Stimulated activated CD8-positive, alpha-beta memory T cell treated with anti-CD3 and anti-CD28 coated beads, Interleukin-12 subunit alpha, Interleukin-12 subunit beta, amount 100 ng/mL, for 24 hours (primary cell): ENCODE measurements around the gene CSTB.

ENCODE experiments used
- DNase-seq: peaks from one replicate; pipeline ENCODE4 v3.0.0-alpha.2; 2020; ENCODE audit errors: extremely low read depth

The CSTB gene

DNA sequence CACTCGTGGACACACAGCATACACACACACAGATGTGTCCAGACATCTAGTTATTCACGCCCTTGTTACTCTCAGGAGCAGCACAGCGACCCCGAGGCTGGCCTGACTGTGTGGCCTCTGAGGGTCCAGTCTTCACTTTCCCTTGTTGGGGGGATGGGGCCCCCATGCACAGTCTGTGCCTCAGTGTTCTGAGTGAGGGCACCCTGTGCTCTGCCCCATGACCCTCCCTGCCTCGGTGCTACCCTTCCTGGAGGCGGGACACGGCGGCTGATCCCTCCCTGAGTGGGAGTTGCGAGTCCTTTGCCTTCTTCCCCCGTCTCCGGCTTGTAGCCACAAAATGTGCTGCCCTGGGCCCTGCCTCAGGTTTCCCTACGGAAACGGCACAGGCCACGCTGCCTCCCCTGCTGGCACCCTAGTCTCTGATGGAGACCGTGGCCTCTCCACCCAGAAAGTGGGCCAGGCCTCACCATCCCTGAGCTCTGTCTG lies 8.6 kb downstream of the CSTB start:
- DNase-seq = no peak

DNA sequence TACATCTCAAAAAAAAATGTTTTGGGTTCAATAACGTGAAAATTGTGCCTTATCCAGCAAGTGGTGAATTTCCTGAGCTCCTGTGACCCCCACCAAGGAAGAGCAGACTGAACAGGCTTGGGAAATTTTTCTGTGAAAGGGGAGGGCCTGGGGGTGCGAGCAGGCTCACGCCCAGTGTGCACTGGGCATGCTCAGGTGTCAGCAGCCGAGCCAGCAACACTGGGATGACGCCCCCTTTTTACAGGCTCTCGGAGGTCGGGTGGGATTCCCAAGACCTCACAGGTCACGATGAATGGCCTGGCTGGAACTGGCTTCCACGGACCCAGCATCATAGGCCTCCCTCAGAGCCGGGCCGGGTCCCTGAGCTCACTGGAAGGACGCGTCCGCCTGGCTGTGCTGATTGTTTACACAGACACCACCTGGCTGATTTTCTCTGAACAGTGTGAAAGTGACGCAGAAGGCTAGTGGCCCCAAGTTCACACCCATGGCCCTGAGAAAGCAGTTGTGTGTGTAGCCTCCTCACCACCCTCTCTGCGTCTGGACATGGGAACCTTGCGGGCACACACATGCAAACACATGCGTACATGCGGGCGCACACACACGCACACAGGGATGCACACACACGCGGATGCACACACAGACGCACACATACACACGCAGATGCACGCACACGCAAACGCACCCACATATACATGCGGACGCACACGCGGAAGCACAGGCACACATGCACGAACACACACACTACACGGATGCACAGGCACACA lies 9.2 kb downstream of the CSTB start:
- no peak for DNase-seq

DNA sequence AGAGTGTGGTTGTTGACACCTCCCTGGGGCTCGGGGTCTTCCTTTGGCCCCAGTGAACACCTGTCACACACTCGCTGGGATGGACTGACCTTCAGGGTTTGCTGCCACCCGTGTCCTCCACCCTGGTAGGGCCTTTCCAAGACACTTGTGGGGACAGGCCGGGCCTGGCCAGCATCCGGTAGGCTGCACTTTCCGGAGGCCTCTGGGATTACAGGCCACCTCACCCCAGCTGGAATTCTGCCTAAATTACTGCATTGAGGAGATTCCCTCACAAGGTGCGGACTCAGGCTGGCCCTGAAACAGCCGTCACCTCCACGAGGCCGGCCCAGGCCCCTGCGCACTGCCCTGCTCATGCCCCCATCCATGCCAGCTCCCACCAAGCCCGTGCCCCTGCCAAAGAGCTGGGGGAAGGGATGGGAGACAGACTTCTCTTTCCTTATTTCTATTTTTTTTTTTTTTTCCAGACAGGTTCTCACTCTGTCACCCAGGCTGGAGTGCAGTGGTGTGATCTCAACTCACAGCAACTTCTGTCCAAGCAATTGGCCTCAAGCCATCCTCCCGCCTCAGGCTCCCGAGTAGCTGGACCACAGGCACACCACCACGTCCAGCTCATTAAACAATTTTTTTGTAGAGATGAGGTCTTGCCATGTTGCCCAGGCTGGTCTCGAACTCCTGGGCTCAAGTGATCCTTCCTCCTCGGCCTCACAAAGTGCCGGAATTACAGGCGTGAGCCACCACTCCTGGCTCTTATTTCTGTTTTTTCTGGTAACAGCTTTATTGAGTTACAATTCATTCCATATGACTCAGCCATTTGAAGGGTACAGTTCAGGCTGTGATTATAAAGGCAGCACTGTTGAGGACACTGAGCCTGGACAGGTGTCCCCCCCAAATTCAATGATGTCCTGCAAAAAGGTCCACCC lies 11.3 kb downstream of the CSTB start:
- DNase-seq = no peak

DNA sequence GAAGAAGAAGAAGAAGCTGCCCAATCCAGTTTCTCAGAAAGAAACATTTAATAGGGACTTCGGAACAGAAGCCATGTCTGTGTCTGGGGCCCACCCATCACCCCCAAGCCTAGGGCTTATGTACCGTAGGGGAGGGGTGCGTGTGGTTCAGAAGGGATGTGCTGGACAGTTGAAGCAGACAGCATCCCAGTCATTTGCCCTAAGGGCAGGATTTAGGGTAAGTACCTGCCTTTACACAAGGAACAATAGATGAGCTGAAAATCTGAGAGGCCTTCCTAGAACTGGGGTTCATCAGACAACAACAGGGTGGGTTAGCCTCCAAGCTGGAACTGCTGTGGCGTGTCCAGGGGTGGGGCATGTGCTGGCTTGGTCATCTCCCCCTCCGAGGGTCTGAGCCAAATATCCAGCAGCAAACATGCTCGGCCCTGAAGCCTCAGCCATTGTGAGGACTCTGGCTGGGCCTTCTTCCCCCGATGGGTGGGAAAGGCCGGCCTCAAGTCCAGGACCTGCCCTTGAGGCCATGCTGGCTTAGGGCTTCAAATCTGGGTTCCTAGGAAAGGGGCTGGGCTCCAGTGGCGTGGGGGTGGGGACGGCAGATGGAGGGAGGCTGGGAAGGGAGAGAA lies 12.1 kb downstream of the CSTB start:
- no peak for DNase-seq

DNA sequence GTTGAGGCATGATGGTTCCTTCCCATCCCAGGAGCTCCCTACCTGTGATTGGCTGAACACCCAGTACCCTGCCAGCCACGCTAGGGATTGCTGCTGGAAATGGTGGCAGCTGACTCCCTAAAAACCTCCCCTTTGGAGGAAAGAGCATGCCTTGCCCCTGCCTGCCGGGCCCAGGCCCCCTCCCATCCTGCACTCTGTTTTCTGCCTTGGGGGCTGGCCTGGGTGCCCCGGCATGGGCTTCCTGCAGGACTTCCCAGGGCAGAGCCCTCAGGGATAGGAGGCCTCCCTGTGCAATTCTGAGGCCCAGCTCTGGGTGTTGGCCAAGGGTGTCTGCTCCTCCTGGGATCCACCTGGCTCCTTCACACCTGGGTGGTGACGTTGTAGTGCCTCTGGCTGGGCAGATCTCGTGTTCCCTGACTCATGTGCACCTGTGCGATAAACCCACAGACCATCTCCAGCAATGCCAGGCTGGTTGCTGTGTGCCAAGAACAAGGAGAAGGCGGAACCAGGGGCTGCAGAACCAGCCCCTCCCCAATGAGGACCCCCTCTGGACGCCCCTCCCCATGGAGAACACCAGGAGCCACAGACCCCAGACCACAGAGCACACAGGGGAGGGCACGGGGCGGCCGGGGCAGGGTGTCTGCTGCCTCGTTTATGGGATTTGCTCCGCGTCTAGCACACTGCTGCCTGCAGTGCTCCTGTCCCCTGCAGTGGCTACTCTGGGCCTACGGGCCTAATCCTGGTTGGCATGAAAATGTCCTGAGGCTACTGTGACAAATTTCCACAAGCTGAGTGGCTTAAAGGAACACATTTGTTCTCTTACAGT lies 13.6 kb downstream of the CSTB start:
- no peak for DNase-seq

DNA sequence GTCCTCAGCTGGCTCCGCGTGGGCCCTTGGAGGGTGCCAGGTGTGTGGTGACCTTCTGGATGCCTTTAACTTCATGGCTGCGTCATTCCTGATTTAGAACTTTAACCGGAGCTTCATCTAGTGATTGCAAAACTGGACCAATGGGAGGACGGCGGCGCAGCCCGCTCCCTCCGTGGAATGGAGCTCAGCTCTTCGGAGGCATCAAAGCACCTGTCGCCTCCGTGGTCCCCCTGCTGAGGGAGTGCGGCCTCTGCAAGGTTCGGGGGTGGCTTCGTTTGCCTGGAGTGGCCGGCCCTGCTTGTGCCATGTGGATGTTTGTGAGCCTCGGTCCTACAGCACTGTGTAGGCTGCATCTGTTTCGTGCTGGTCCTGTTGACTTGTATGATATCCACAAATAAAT lies 14.2 kb downstream of the CSTB start:
- DNase-seq = no peak

DNA sequence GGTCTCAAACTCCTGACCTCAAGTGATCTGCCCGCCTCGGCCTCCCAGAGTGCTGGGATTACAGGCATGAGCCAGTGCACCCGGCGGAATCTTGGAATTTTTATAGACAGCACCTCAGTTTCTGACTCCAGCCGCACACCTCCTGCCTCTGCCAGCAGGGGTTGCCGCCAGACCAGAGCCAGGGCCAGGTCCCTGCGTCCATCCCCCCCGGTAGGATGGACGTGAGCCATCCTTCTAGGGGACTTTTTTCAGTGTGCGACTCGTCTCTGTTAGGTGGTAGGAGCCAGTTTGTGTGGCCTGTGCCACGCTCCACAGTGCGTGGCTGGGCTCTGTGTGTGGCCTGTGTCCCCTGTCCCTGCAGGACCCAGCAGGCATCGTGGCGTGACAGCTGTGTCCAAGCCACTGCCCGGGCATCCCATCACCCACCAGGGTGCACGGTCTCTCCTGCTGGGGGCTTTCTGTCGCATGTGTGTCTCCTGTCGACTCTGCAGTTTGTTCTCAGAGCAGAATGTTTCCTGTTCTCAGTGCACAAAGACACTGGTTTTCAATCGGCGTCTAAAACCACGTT lies 15.6 kb downstream of the CSTB start:
- no peak for DNase-seq

DNA sequence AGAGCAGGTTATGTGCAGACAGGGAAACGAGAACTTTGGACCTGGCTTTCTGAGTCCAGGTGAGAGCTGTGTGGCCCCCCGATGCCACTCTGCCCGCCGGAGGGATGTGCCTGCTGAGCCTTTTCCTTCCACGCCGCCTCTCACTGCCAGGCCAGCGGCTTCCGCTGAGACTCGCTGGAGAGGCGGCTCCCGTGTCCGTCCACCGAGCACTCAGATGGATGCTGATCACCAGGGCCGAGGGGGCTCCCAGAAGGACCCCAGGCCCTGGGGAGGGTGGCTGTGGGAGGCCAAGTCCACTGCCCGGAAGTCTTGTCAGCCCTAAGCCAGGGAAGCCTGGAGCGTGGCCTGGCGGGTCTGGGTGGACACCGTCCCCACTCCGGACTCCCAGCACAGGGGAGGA lies 16.5 kb downstream of the CSTB start:
- no peak for DNase-seq

DNA sequence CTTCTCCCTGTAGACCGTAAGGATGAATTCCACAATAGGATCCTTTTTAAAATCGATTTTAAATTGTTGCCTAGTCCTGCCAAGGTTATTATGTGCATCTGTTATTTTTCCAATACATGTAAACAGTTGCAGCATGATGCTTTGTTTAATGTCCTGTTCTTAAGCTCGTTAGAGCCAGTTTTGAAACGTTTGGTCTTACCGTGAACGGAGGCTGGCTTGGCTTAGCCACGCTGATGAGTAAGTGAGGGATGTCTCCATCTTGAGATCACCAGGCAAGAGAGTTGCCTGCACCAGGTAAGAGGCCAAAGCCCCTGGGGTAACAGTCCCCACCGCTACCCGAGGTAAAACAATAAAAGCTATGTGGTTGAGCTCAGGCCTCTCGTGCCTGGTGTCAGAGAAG lies 17.3 kb downstream of the CSTB start:
- DNase-seq = no peak

DNA sequence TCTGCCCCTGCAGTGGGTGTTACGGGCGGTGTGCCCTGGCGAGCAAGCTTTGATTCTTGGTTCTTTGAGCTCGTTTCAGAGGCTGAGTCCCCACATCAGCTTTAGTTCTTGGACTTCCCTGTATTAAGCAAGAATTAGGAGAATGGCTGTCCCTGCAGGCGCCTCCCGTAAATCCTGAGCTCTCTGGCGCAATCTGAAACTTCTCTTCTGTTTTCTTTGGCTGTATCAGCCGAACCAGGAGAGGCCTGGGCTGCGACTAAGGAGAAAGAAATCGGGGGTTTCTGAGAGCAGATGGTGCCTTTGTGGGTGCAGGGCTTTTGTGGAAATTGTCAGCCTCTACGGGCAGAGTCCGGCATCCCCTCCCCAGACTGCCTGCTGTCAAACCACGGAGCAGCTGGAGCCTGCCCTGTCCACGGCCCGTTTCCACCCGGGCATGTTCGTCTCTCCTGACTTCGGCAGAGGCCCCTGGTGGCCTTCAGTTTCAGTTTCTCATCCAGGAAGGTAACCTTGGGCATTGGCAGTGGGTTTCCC lies 17.9 kb downstream of the CSTB start:
- no peak for DNase-seq

DNA sequence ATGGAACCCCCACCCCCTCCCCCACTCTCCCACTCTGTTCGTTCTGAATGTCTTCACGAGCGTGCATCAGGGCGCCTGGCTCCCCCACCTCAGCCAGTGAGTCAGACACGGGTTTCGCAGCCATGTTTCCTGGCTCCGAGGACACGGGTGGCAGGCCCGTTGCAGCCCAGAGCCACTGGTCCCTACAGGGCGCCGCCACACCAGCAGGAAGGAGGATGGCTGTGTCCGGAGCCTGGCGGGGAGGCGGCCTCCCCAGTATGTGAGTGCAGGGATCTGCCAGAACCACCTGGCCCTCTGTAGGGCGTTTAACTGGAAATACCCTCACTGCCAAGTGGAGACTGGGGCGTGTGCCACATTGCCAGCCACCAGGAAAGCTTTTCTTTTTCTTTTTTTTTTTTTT lies 18.5 kb downstream of the CSTB start:
- DNase-seq = no peak

DNA sequence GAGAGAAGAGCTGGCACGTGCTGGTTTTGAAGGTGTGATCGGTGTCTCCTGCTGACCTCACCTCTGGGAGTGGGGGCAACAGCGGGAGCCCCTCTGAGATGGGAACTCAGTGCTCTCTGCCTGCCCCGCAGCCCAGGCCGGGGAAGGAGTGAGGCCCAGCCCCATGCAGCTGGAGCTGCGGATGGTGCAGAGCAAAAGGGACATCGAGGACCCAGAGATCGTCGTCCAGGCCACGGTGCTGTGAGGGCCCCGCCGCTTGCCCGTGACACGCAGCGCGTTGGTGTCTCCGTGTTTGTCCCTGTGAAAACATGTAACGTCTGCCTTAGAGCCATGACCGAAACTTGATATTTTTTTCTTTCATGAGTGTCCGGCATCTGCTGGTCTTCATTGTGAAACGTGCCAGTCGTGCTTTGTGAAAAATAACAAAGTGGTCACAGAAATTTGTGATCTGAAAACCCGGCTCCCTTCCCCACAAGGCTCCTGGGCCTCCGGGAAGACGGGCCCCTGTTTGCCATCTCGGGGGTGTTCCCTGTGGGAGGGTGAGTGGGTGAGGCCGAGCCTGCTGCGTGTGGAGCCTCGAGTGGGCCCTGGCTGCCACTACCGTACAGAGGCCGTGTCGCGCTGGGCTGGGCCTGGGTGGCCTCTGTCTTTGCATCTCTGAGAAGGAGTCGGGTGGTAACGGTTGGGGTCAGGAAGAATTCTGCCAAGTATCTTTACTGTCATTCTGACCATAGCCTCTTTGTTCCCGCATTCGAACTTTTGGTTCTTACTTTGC lies 20.1 kb downstream of the CSTB start:
- no peak for DNase-seq

DNA sequence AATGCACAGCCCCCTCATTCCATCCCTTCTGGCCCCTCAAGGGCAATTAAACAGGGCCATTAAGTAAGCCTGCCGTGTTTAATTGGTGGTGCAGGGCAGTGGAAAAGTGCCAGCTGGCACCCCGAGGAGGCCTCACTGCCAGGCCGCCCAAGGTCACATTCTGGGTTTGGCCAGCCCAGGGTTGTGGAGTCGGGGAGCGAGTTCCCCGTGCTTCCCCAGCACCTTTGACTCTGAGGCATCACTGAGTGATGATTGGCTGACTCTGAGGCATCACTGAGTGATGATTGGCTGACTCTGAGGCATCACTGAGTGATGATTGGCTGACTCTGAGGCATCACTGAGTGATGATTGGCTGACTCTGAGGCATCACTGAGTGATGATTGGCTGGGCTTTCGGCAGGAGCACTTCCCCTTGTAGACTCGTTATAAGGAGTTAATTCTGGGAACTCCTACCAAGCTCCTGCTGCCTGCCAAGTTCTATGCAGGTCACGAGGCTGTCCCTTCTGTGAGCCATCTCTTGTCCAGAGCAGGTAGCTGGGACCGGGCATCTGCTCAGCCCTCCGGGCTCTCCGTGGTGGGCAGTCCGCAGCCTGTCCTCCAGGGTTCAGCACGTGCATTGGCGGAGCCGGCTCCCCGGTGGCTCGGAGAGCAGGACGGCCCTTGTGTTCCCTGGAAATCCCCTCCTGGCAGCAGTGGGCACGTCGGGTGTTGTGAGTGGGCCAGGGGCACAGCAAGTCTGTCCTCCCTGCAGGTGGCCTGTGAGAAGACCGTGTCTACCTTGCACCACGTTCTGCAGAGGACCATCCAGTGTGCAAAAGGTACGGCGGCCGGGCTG lies 20.9 kb downstream of the CSTB start:
- DNase-seq = no peak

DNA sequence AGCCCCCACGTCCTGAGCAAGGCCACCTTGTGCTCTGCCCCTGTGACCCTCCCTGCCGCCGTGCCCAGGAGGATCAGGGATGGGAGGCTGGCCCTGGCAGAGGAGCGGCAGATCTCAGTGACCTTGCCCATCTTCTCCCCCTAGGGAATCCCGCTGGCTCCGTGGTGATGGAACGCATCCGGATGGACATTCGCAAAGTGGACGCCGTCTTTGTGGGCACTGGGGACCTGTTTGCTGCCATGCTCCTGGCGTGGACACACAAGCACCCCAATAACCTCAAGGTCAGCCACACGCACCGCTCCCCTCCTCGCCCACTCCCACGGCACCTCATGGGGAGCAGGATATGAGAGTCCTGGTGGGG lies 22.7 kb downstream of the CSTB start:
- no peak for DNase-seq

DNA sequence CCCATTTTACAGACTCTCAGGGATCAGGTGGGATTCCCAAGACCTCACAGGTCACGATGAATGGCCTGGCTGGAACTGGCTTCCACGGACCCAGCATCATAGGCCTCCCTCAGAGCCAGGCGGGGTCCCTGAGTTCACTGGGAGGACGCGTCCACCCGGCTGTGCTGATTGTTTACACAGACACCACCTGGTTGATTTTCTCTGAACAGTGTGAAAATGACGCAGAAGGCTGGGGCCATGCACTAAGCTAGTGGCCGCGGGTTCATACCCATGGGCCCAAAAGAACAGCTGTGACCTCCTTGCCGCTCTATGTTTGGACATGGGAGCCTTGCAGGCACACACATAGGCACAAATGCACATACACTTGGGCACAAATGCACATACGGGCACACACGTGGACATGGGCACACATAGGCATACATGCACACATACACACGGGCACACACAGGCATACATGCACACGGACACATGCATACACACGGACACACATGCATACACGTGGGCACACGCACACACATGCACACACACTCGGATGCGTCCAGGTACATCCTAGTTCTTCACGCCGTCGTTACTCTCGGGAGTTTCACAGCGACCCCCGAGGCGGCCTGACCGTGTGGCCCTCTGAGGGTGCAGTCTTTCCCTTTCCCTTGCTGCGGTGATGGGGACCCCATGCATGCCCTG lies 23.2 kb downstream of the CSTB start:
- DNase-seq = no peak

DNA sequence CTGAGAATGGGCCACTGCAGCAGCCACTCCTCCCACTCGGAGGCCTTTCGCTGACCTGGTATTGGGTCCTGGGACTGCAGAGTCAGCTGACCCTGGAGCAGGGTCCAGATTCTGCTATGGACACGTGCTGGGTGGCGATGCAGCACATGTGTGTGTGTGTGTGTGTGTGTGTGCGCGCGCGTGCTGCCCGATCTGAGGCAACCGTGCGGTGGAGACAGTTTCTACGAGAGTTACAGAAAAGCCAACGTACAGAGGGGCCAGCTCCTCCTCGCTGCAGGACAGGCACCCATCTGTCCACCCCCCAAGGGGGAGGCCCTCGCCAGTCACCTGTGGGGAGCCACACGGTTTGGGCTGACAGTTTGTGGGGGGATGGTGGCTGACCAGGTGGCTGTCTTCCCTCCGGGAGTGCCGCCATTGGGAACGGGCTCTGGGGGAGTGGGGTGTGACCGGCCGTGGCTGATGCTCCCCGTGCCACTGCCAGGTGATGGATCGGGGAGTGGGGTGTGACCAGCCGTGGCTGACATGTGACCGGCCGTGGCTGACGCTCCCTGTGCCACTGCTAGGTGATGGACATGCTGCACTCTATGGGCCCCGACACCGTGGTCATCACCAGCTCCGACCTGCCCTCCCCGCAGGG lies 24.0 kb downstream of the CSTB start:
- no peak for DNase-seq

DNA sequence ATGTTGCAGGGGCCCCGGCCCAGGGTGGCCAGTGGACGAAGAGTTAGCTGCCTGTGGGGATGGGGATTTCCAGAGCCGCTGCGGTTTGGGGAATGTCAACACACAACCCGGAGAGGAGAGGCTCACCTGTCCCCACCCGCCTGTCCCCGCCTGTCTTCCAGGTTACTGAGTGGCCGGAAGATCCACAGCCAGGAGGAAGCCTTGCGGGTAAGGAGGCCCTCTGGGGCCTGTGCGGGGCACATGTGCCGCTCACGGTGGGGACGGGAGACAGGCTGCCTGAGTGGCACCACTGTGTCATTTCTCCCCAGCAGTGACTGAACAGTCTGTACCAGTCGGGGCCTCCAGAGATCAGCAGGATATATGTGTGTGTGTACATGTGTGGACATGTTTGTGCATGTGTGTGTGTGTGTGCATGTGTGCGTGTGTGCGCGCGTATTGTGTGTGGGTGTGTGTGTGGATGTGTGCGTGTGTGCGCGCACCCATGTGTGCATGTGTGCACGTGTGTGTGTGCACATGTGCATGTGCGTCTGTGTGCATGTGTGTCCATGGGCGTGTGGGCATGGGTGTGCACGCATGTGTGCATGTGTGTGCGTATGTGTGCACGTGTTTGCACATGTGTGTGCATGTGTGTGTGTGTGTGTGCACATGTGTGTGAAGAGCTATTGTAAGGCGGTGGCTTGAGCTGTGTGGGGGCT lies 25.6 kb downstream of the CSTB start:
- no peak for DNase-seq
